ENCODE data around the gene SYMPK.
"Not testable (repeated sequence)": the region's sequence is repeated elsewhere in the genome, so short reads cannot be mapped to it uniquely, and the experiment has no call there.

Gene SYMPK

DNA sequence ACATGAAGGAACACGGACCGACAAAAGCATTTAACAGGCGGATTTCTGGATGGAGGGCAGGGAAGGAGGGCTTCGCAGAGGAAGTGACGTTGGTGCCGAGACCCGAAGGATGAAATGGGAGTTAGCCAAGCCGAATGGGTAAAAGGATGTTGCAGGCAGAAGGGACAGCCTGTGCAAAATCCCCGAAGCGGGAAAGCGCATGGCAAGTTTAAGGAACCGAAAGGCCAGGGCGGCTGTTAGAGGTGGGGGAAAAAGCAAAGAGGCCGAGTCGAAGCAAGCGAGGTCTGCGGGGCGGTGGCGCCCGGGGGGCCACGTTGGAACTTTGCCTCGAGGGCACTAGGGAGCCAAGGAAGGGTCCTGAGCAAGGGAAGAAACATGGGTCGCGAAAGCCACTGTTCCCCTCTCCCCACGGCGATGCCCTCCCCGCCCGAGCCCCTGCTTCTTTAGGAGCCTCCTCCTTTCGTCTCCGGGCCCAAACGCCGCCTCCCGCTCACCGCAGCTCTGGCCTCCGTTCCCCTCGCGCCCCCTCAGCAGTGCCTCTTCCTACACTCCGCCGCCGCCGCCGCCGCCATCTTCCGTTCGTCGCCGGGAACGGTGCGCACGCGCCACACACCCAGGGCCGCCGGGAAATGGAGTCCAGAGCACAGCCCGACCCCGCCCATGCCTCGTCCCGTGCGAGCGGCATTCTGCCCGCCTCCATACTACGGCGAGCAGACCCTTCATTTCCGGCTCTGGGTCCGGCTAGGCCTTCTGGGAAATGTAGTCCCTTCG is at the start of gene SYMPK:
Gene SYMPK (minus strand): TSS at position 584 of the 771 bp plus-strand sequence. CDS start 8,652 bp downstream, outside the sequence.
- DNase-seq (ENCODE audit: low spot score): peak; percentile 100

GRCh38 chr19:45911291-45911690 is 48.3 kb upstream of the SYMPK start:
- no peak for DNase-seq (ENCODE audit: low spot score)

DNA sequence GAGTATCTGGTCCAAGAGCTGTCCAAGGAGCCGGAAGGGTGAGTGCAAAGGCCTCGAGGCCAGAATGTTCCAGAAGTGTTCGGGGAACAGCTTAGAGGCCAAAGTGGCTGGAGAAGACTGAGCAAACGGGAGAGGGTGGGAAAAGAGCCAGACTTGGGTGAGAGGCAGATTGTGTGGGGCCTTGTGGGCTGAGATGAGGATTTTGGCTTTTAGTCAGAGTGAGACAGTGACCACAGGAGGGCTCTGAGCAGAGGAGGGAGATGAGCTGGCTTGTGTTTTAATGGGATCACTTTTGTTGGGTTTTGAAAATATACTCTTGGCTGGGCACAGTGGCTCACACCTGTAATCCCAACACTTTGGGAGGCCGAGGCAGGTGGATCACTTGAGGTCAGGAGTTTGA is 46.0 kb upstream of the SYMPK start:
- no peak for DNase-seq (ENCODE audit: low spot score)

- no peak for DNase-seq (ENCODE audit: low spot score)
These were observed 43.3 kb upstream of the SYMPK start for GRCh38 chr19:45906221-45906620.

DNA sequence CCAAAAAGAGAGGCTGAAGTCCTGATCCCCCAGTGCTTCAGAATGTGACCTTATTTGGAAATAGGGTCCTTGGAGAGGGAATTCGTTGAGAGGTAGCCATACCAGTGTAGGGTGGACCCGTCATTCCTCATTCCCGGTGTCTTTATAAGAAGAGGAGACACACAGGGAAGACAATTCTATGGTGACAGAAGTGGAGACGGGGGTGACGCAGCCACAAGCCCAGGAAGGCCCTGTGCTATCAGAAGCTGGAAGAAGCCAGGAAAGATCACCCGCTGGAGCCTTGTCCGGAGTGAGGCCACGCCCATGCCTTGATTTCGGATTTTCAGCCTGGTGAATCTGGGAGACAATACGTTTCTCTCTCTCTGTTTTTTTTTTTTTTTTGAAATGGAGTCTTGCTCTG is 42.1 kb upstream of the SYMPK start:
- no peak for DNase-seq (ENCODE audit: low spot score)

GRCh38 chr19:45902651-45903625 is 40.0 kb upstream of the SYMPK start:
- peak; percentile 100 for DNase-seq (ENCODE audit: low spot score)

GRCh38 chr19:45901912-45902650 is 39.1 kb upstream of the SYMPK start, which contains the start of gene MYPOP:
Gene MYPOP (minus strand): TSS chr19:45902613. CDS start chr19:45901773, 840 bp downstream.
- DNase-seq (ENCODE audit: low spot score): no peak

- DNase-seq (ENCODE audit: low spot score): peak; percentile 54
These were observed 38.5 kb upstream of the SYMPK start for GRCh38 chr19:45901432-45901911.

DNA sequence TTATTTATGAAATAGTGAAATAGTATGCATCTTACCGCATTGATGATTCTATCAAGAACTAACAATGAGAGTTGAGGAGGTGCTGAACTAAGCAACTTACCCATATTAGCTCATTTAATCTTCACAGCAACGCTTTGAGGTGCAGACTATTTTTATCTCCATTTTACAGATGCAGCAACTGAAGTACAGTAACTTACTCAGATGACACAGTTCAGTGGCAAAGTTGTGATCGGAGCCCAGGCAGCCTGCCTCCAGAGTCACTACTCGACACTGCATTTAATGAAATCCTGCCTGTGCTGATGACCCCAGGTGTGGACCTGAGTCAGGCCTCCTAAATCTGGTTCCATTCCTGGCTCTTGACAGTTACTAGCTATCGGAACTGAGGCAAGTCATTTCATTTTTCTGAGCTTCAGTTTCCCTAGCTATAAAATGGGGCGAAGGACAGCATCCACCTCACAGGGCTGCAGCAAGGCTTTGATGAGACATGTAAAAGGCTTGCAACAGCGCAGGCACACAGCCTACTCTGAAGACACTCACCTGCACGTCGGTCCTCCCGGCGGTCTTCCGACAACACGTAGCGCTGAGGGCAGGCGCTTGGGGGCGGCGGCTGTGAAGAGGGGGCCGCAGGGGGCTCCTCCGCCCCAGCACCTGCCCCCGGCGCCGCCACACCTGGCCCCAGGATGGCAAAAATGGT is 37.9 kb upstream of the SYMPK start:
- no peak for DNase-seq (ENCODE audit: low spot score)

GRCh38 chr19:45899919-45900589 is 37.1 kb upstream of the SYMPK start:
- no peak for DNase-seq (ENCODE audit: low spot score)

GRCh38 chr19:45899253-45899652 is 36.3 kb upstream of the SYMPK start:
- no peak for DNase-seq (ENCODE audit: low spot score)

DNA sequence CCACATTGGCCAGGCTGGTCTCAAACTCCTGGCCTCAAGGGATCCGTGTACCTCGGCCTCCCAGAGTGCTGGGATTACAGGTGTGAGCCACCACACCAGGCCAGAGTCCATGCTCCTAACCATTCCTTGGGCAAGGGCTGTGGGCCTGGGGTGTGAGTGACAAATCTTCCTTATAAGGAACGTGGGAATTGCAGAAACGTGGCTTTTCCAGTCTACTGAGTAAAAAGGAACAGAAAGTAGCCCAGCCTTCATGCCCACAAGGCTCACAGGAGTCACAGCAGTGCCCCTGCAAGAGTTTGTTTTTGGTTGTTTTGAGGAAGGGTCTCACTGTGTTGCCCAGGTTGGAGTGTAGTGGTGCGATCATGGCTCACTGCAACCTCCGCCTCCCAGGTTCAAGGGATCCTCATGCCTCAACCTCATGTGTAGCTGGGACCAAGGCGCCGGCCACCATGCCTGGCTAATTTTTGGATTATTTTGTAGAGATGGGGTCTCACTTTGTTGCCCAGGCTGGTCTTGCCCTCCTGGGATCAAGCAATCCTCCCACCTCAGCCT is 34.4 kb upstream of the SYMPK start:
- no peak for DNase-seq (ENCODE audit: low spot score)

GRCh38 chr19:45895983-45896599 is 33.1 kb upstream of the SYMPK start:
- not testable (repeated sequence) for DNase-seq (ENCODE audit: low spot score)

GRCh38 chr19:45895519-45895972 is 32.6 kb upstream of the SYMPK start:
- no peak for DNase-seq (ENCODE audit: low spot score)

DNA sequence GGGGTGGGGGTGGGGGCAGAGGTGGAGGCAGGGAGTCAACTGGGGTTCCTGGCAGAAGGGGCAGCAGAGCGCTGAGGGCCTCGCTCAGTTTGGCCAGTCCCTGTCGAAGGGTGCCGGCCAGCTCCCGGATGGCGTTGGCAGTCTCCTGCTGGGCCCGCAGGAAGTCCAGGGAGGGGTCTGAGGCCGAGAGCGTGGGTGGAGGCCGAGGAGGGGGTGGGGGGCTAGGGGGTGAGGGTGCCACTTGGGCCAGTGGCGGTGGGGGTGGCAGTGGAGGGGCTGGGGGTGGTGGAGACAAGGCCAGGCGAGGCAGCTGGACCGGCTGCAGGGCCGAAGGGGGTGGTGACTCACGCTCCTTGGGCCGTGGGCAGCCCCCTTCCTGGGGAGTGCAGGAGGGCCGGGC is 27.9 kb upstream of the SYMPK start:
- no peak for DNase-seq (ENCODE audit: low spot score)

GRCh38 chr19:45889210-45889885 is 26.4 kb upstream of the SYMPK start:
- no peak for DNase-seq (ENCODE audit: low spot score)

- no peak for DNase-seq (ENCODE audit: low spot score)
These were observed 24.3 kb upstream of the SYMPK start for GRCh38 chr19:45887200-45887710.

DNA sequence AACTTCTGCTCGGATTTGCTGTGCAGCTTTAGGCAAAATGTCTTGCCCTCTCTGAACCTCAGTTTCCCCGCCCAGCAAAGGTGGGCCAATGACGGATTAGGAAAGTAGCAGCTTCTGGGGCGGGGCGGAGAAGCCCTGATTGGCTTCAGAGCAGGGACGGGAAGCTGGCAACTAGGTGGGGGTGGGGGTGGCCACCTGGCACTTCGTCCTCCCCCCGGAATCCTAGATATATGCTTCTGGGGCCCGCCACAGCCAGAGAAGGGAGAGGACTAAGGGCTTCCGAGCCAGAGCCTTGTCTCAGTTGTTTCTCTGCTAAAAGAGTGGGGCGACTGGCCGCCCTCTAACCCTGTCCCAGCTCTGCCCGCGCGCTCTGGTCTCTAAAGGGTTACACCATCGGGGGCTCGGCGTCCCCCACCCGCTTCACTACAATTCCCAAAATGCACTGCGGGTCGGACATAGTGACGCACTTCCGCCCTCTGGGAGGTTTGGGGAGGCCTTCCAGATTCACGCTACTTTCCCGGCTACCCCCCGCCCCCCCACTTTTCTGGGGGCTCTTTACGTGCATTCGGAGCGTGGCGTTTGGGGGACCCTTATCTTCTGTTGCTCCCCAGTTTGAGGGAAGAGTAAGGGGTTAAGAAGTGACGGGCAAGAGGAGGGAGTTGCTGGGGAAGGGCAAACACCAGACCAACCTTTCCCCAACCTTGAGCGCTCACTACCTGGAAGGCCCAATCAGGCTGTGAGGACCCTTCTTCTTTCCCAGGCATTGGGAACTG is 23.7 kb upstream of the SYMPK start:
- peak; percentile 94 for DNase-seq (ENCODE audit: low spot score)

Measured in AG20443 (cell line).